DND-41 (cell line): ENCODE results near the gene CLDN9.

Source experiments
- ATAC-seq: fragments of 200-7000 bp; cut with Tn5 transposase; 3 replicates; pipeline ENCODE4 v1.9.1; 2021; ENCODE audit warnings: low read depth; ENCODE audit not compliant: insufficient read depth
- DNase-seq: peaks from one replicate; pipeline ENCODE4 v3.0.0-alpha.2; 2020
- H2AFZ ChIP-seq: 2 replicates; pipeline ENCODE4 v1.6.0; 2012; ENCODE audit warnings: low read depth, low read length
- H3K27ac ChIP-seq: 2 replicates; pipeline ENCODE4 v1.5.1; 2012; ENCODE audit warnings: low read length, inconsistent platforms
- H3K27me3 ChIP-seq: fragments of 200-600 bp; sonication (generic); 2 replicates; pipeline ENCODE4 v1.6.0; 2012; ENCODE audit warnings: low read length, mild to moderate bottlenecking, inconsistent platforms; ENCODE audit not compliant: insufficient read depth, poor library complexity
- H3K36me3 ChIP-seq: 2 replicates; pipeline ENCODE4 v1.5.1; 2012; ENCODE audit warnings: low read length, inconsistent platforms; ENCODE audit not compliant: insufficient read depth
- H3K4me1 ChIP-seq: 2 replicates; pipeline ENCODE4 v1.5.1; 2012; ENCODE audit warnings: mild to moderate bottlenecking, low read length; ENCODE audit not compliant: insufficient read depth
- H3K4me2 ChIP-seq: 2 replicates; pipeline ENCODE4 v1.6.0; 2012; ENCODE audit warnings: mild to moderate bottlenecking, moderate library complexity, low read length, inconsistent platforms; ENCODE audit not compliant: insufficient read depth
- H3K4me3 ChIP-seq, 2 experiments: fragments of 200-600 bp in 1 of 2; shearing (Covaris generic) in 1 of 2; 2 replicates each; pipeline ENCODE4 v1.5.1; 2012 to 2016; ENCODE audit warnings: inconsistent platforms in 2 of 2, low read length in 2 of 2, mild to moderate bottlenecking in 2 of 2, low read depth in 1 of 2, moderate library complexity in 1 of 2
- H3K79me2 ChIP-seq: 2 replicates; pipeline ENCODE4 v1.6.0; 2012; ENCODE audit warnings: low read length, inconsistent platforms; ENCODE audit not compliant: insufficient read depth
- H3K9ac ChIP-seq: 2 replicates; pipeline ENCODE4 v1.6.0; 2012; ENCODE audit warnings: low read depth, mild to moderate bottlenecking, inconsistent platforms, low read length, moderate library complexity
- H3K9me3 ChIP-seq: 2 replicates; pipeline ENCODE4 v1.5.1; 2012; ENCODE audit warnings: low read length, moderate library complexity, mild to moderate bottlenecking, inconsistent platforms; ENCODE audit not compliant: insufficient read depth, severe bottlenecking
- H4K20me1 ChIP-seq: 2 replicates; pipeline ENCODE4 v1.6.0; 2012; ENCODE audit warnings: low read length; ENCODE audit not compliant: insufficient read depth
- CTCF ChIP-seq: IDR thresholded peaks from 2 replicates; pipeline ENCODE4 v1.5.1; 2012; ENCODE audit warnings: borderline replicate concordance, low read length, moderate library complexity, mild to moderate bottlenecking; ENCODE audit not compliant: poor library complexity, severe bottlenecking; ENCODE audit errors: extremely low read depth
- EZH2 ChIP-seq: IDR thresholded peaks from 3 replicates; pipeline ENCODE4 v1.6.1; 2012; ENCODE audit warnings: borderline replicate concordance, low read depth, mild to moderate bottlenecking, moderate library complexity, low read length, inconsistent platforms; ENCODE audit not compliant: severe bottlenecking

CLDN9 gene

GRCh38 chr16:3025032-3026002 is 12.6 kb downstream of the CLDN9 start:
- Histone ChIP-seq H3K27me3 (no peaks in the 10 kb centered on the region), H3K9me3 (no peaks in the 10 kb centered on the region), H3K4me2 (peak overlapping the region; percentile 81), H3K36me3 (peaks cover 22% of the 10 kb centered on the region), H3K9ac (no peak overlapping the region; the same call in 1 of the 2 replicates), H3K27ac (no peak overlapping the region), H2AFZ (no peak overlapping the region), H4K20me1 (peaks cover 30% of the 10 kb centered on the region), H3K4me3 (peak overlapping the region in 1 of 2 experiments; percentile 67; a peak in 2 of 4 replicates), H3K4me1 (peaks cover 53% of the 10 kb centered on the region), H3K79me2 (peaks cover 12% of the 10 kb centered on the region)
- TF ChIP-seq EZH2 (no peak), CTCF (no peak)
- no peak for ATAC-seq
- DNase-seq: no peak

GRCh38 chr16:3026003-3026378 is 13.3 kb downstream of the CLDN9 start:
- H4K20me1 ChIP-seq: peaks cover 30% of the 10 kb centered on the region
- H3K9ac ChIP-seq: no peak overlapping the region
- DNase-seq: no peak
- peaks cover 12% of the 10 kb centered on the region for H3K79me2 ChIP-seq
- H3K4me3 ChIP-seq: no peak overlapping the region
- H2AFZ ChIP-seq: no peak overlapping the region
- no peak for ATAC-seq
- no peaks in the 10 kb centered on the region for H3K9me3 ChIP-seq
- H3K4me1 ChIP-seq: peaks cover 46% of the 10 kb centered on the region
- TF ChIP-seq CTCF (no peak), EZH2 (no peak)
- H3K4me2 ChIP-seq: no peak overlapping the region
- H3K27ac ChIP-seq: no peak overlapping the region
- peaks cover 22% of the 10 kb centered on the region for H3K36me3 ChIP-seq
- no peaks in the 10 kb centered on the region for H3K27me3 ChIP-seq

- Histone ChIP-seq H2AFZ (no peak overlapping the region), H3K4me1 (peaks cover 38% of the 10 kb centered on the region), H3K4me2 (no peak overlapping the region), H3K9ac (no peak overlapping the region), H4K20me1 (peaks cover 25% of the 10 kb centered on the region), H3K27ac (no peak overlapping the region), H3K9me3 (no peaks in the 10 kb centered on the region), H3K36me3 (peaks cover 22% of the 10 kb centered on the region), H3K27me3 (no peaks in the 10 kb centered on the region), H3K79me2 (peaks cover 12% of the 10 kb centered on the region), H3K4me3 (no peak overlapping the region)
- ATAC-seq: no peak
- DNase-seq: no peak
- TF ChIP-seq CTCF (no peak), EZH2 (no peak)
Observed at GRCh38 chr16:3026609-3027488, 14.1 kb downstream of the CLDN9 start.
